HCT116 (cell line): Measurements from ENCODE around the gene FOXP1. TPM values are rescaled to one million over a fixed set of nuclear protein-coding genes. Genes with fewer than 3 reads are reported as not detected.

Experiments
- ATAC-seq: fragments of 200-7000 bp; cut with Tn5 transposase; 2 replicates; pipeline ENCODE4 v1.9.1; 2020; ENCODE audit warnings: mild to moderate bottlenecking, moderate library complexity
- BruUV-seq: library from RNA; stranded (reverse); fragments of 400-500 nt; replicated peaks from 2 replicates; lab custom pipeline; 2021; lab: Mats Ljungman, UMichigan
- CTCF ChIA-PET: fragments of 300-600 bp; sonication (Branson Sonifier 250); formaldehyde crosslinking; loops from one replicate; lab custom pipeline; 2021; ENCODE audit warnings: antibody characterized with exemption; lab: Charles Lee
- POLR2A ChIA-PET: fragments of 300-600, 350-600 bp; sonication (Branson Sonifier 250); formaldehyde crosslinking; loops from one replicate; lab custom pipeline; 2021; ENCODE audit warnings: antibody characterized with exemption; lab: Charles Lee
- RAD21 ChIA-PET, 2 experiments: fragments of 300-600 bp; sonication (Branson Sonifier 250); formaldehyde crosslinking; loops; one replicate each; lab custom pipeline; 2023; ENCODE audit warnings: low total read pairs in 2 of 2; ENCODE audit not compliant: uncharacterized antibody in 2 of 2, unreplicated experiment in 2 of 2, low non-redundant PET in 1 of 2; lab: Charles Lee
- DNase-seq: peaks from one replicate; pipeline ENCODE4 v3.0.0-alpha.2; 2010; ENCODE audit warnings: low read depth, low spot score
- H2AFZ ChIP-seq: fragments of 200-600 bp; shearing (Covaris generic), sonication (generic); 2 replicates; pipeline ENCODE4 v1.6.1; 2017; ENCODE audit warnings: low read depth, mixed run types, mixed read lengths, antibody characterized with exemption, low read length; ENCODE audit not compliant: poor library complexity, severe bottlenecking
- H3K27ac ChIP-seq: 2 replicates; pipeline ENCODE4 v1.5.1; 2012; ENCODE audit warnings: low read depth, low read length
- H3K27me3 ChIP-seq: fragments of 200-600 bp; sonication (generic); 2 replicates; pipeline ENCODE4 v1.6.1; 2016; ENCODE audit warnings: mixed run types, low read length, mixed read lengths; ENCODE audit not compliant: insufficient read depth
- H3K36me3 ChIP-seq, 2 experiments: fragments of 200-500 bp in 1 of 2; fragments of 200-600 bp in 1 of 2; sonication (Bioruptor generic) in 1 of 2; sonication (generic) in 1 of 2; 2 replicates each; pipeline versions ENCODE4 v1.5.1 to v1.6.1; 2014 to 2016; ENCODE audit warnings: low read length in 2 of 2, inconsistent platforms in 1 of 2, mixed read lengths in 1 of 2, mixed run types in 1 of 2; ENCODE audit not compliant: insufficient read depth in 2 of 2, control insufficient read depth in 1 of 2
- H3K4me1 ChIP-seq, 2 experiments: fragments of 200-600 bp in 1 of 2; sonication (generic) in 1 of 2; 2 replicates each; pipeline versions ENCODE4 v1.5.1 to v1.6.1; 2012 to 2017; ENCODE audit warnings: low read length in 2 of 2, inconsistent platforms in 1 of 2, mild to moderate bottlenecking in 1 of 2, mixed read lengths in 1 of 2, mixed run types in 1 of 2, moderate library complexity in 1 of 2; ENCODE audit not compliant: insufficient read depth in 2 of 2, control insufficient read depth in 1 of 2
- H3K4me2 ChIP-seq: fragments of 200-600 bp; sonication (generic); 2 replicates; pipeline ENCODE4 v1.6.1; 2017; ENCODE audit warnings: mixed run types, low read length, mixed read lengths
- H3K4me3 ChIP-seq, 2 experiments: fragments of 200-600 bp in 1 of 2; sonication (generic) in 1 of 2; replicated peaks in 1 of 2; 2 replicates each; pipeline ENCODE4 v1.5.1; 2011 to 2016; ENCODE audit warnings: low read length in 2 of 2, control low read depth in 1 of 2, low read depth in 1 of 2, mild to moderate bottlenecking in 1 of 2, mixed read lengths in 1 of 2, mixed run types in 1 of 2
- H3K79me2 ChIP-seq: fragments of 200-600 bp; sonication (generic); 2 replicates; pipeline ENCODE4 v1.6.1; 2017; ENCODE audit warnings: mild to moderate bottlenecking, mixed run types, low read length, moderate library complexity, mixed read lengths; ENCODE audit not compliant: insufficient read depth
- H3K9ac ChIP-seq: fragments of 200-600 bp; sonication (generic); 2 replicates; pipeline ENCODE4 v1.6.1; 2016; ENCODE audit warnings: low read length, mixed read lengths
- H3K9me2 ChIP-seq: fragments of 200-600 bp; sonication (generic), shearing (Covaris generic); 2 replicates; pipeline ENCODE4 v1.6.1; 2017; ENCODE audit warnings: mixed run types, mild to moderate bottlenecking, moderate library complexity; ENCODE audit not compliant: insufficient read depth
- H3K9me3 ChIP-seq, 2 experiments: fragments of 200-500 bp in 1 of 2; fragments of 200-600 bp in 1 of 2; sonication (Bioruptor generic) in 1 of 2; sonication (generic) in 1 of 2; 2 replicates each; pipeline ENCODE4 v1.6.1; 2014 to 2017; ENCODE audit warnings: low read length in 2 of 2, mixed read lengths in 2 of 2, inconsistent platforms in 1 of 2, low read depth in 1 of 2, mild to moderate bottlenecking in 1 of 2, mixed run types in 1 of 2, moderate library complexity in 1 of 2; ENCODE audit not compliant: control insufficient read depth in 1 of 2, insufficient read depth in 1 of 2
- H4K20me1 ChIP-seq: fragments of 200-600 bp; sonication (generic), shearing (Covaris generic); 2 replicates; pipeline ENCODE4 v1.6.1; 2017; ENCODE audit warnings: mixed run types, mild to moderate bottlenecking, moderate library complexity; ENCODE audit not compliant: insufficient read depth
- CEBPB ChIP-seq: IDR thresholded peaks from 2 replicates; pipeline ENCODE4 v1.6.1; 2012; ENCODE audit warnings: low read depth
- EZH2phosphoT487 ChIP-seq: fragments of 200-600 bp; IDR thresholded peaks from 2 replicates; pipeline ENCODE4 v1.6.1; 2018; ENCODE audit warnings: antibody characterized with exemption, borderline replicate concordance
- POLR2AphosphoS5 ChIP-seq: IDR thresholded peaks from 2 replicates; pipeline ENCODE4 v1.6.1; 2011; ENCODE audit warnings: mild to moderate bottlenecking, low read depth, low read length, moderate library complexity
- SIN3A ChIP-seq: IDR thresholded peaks from 2 replicates; pipeline ENCODE4 v1.6.1; 2012; ENCODE audit warnings: low read depth
- SRF ChIP-seq: IDR thresholded peaks from 2 replicates; pipeline ENCODE4 v1.6.1; 2012; ENCODE audit warnings: low read depth
- ZFX ChIP-seq: fragments of 450-650 bp; IDR thresholded peaks from 2 replicates; pipeline ENCODE4 v1.6.1; 2017
- intact Hi-C: fragments of 100-400 bp; cut with micrococcal nuclease; formaldehyde crosslinking; loops from 2 replicates; pipeline ENCODE4 v1.10.0; 2022
- total RNA-seq: library from RNA; stranded (reverse); gene quantifications from one replicate; pipeline ENCODE4 v1.2.1, GENCODE V29; 2021; ENCODE audit not compliant: unreplicated experiment

FOXP1 gene
- total RNA-seq, 1 experiment from 2014 or later, result 11.4 TPM

DNA sequence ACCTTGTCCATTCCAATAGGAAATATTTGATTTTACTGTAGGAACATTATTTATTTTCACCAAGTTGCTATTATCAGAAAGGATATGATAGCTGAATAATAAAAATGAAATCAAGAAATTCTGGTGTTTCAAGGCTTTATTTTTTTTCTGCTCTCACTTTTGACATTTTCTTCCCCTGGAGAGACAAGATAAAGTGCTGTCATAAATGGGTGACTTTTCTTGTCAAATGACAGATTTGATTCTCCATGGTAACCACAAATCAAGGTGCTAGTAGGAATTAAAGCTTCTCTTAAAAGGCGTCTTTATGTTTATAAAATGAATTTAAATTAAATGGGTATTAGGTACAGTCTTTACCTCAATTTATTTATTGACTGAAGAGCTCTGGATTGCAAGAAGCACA is 124.6 kb downstream of the FOXP1 start:
- no TSS peak for BruUV-seq
- H3K4me2 ChIP-seq, result no peak overlapping the region
- RAD21 ChIA-PET, result no interaction called here
- H3K9me3 ChIP-seq, result no peaks in the 10 kb centered on the region
- H3K79me2 ChIP-seq, result no peaks in the 10 kb centered on the region
- CTCF ChIA-PET, result no interaction called here
- no peak for DNase-seq
- H3K9ac ChIP-seq, result no peak overlapping the region
- ATAC-seq, result no peak
- intact Hi-C loops, result no loop called here
- no peaks in the 10 kb centered on the region; the same call in 1 of the 2 replicates for H3K27me3 ChIP-seq
- no peak overlapping the region for H3K27ac ChIP-seq
- H3K4me3 ChIP-seq, result no peak overlapping the region
- H3K9me2 ChIP-seq, result no peaks in the 10 kb centered on the region
- TF ChIP-seq ZFX (no peak), SIN3A (no peak), EZH2phosphoT487 (no peak)
- TF ChIP-seq, all 23 proteins: peak for 0
- Histone ChIP-seq H2AFZ (no peak overlapping the region), H3K36me3 (no peaks in the 10 kb centered on the region), H4K20me1 (no peaks in the 10 kb centered on the region), H3K4me1 (peaks cover 0 to 10% of the 10 kb centered on the region in 2 experiments; a peak in 2 of 4 replicates)
- POLR2A ChIA-PET, result interaction anchor here (0.6 kb wide), 1 partner anchor 20 kb away, joined by 3 read pairs; no protein-coding TSS in a partner anchor

GRCh38 chr3:71456826-71457225 is 126.7 kb downstream of the FOXP1 start:
- Histone ChIP-seq H3K4me3 (no peak overlapping the region), H4K20me1 (no peaks in the 10 kb centered on the region), H3K9me2 (no peaks in the 10 kb centered on the region), H3K4me2 (no peak overlapping the region), H3K27ac (no peak overlapping the region), H3K36me3 (no peaks in the 10 kb centered on the region), H3K9me3 (no peaks in the 10 kb centered on the region), H3K79me2 (no peaks in the 10 kb centered on the region), H3K9ac (no peak overlapping the region), H3K27me3 (no peaks in the 10 kb centered on the region; the same call in 1 of the 2 replicates), H3K4me1 (peaks cover 0 to 4% of the 10 kb centered on the region in 2 experiments; a peak in 2 of 4 replicates), H2AFZ (no peak overlapping the region)
- RAD21 ChIA-PET, result no interaction called here
- intact Hi-C loops, result no loop called here
- DNase-seq (no peak), ATAC-seq (no peak)
- TF ChIP-seq POLR2AphosphoS5 (no peak), SRF (no peak), CEBPB (no peak)
- CTCF ChIA-PET, result no interaction called here
- no TSS peak for BruUV-seq
- POLR2A ChIA-PET, result no interaction called here
